ENCODE results near the gene NHEJ1.

DNA sequence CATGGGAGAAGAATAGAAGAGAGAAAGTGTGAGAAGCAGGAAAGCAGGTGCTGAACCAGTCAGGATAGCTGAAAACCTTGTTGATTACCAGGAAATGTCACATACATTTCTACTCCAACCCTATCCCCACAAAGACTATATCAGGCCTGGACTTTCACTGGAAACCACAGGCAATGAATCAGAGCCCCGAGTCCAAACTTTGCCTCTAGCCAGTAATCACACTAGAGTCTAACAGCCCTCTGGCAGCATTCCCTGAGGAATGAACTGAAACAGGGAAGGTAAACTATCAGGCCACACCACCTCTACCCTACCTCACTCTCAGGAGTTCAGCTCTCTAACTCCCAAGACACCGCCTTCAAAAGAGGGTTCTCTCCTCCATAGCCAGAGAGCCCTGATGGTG, 81.2 kb downstream of the NHEJ1 start:
- TF ChIP-seq POLR2A (IDR thresholded peaks at IDR 0.05) (no peak), CTCF (IDR thresholded peaks at IDR 0.05) (no peak), EP300 (IDR thresholded peaks at IDR 0.05) (no peak)

All from ovary (tissue), 3 donors.